ENCODE measurements around the gene TMEM242. TPM values are rescaled to one million over a fixed set of nuclear protein-coding genes. Genes with fewer than 3 reads are reported as not detected.

TMEM242 gene
- total RNA-seq, 4 donors from 2014 or later: 5.4 to 9.8 (median 6.0) TPM

GRCh38 chr6:157240960-157241311, 82.4 kb downstream of the TMEM242 start:
- no peak for TF ChIP-seq CTCF (IDR thresholded peaks at IDR 0.05; ENCODE audit: low read depth)

DNA sequence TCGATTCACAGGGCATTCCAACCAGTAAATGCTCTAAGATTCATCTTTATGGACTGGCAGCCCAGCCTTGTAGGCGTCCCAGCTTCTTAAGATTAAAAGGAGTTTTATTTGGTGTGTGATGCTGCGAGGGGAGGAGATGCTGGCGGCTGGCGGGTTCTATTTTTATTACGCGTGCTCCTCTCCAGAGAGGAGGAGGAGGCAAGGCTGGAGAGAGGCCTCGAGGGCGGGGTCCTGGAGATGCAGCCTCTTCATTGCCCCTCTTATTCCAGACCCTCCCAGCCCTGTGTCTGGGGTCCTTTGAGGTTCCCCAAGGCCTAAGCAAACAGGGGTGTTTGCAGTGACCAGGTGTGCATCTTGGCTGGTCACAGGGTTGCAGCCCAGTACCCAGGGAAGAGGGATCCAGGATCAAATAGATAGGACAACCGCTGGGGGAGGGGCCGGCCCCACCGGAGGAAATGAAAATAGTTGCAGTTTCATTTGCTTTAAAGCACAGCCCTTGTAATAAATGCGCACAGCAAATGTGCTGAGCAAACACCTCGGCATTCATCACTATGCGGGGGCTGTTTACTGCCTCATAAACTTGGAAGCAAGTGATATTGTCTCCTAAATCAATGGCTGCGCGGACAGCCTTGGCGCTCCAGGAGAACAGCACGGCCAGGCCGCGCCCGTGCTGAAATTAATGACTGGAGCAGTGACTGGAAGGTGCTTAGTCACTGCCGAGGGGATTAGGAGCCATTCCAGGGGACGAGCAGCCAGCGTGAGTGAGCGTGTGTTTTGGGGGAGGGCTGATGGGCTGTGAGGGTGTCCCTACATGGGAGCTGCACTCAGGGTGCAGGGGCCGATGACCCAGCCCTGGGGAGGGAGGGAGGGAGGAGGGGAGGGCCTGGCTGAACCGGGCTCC, 83.0 kb downstream of the TMEM242 start:
- no peak for TF ChIP-seq CTCF (IDR thresholded peaks at IDR 0.05; ENCODE audit: low read depth)

- no peak for TF ChIP-seq CTCF (IDR thresholded peaks at IDR 0.05; ENCODE audit: low read depth)
Observed at GRCh38 chr6:157239671-157240058, 83.7 kb downstream of the TMEM242 start.

Other genes with a start within 250 kb of the TMEM242 start
- gene ZDHHC14, start 57.7 kb upstream of the TMEM242 start, total RNA-seq: 10 to 100 TPM in 1 of 4 donors, 1 to 10 TPM in 3; 6.5 to 10.4 (median 8.0) TPM